ENCODE data around the gene LCE7A. TPM values are rescaled to one million over a fixed set of nuclear protein-coding genes. Genes with fewer than 3 reads are reported as not detected.

The LCE7A gene
- total RNA-seq, 1 experiment from 2014 or later = not detected

- Mint-ChIP-seq H3K9me3 (peaks cover 20% of the 10 kb centered on the region), H3K4me3 (no peak within 1 kb of the TSS), H3K27ac (no peak within 1 kb of the TSS), H3K27me3 (ENCODE audit: low read depth) (peaks cover 3% of the 10 kb centered on the region), H3K36me3 (peaks cover 4% of the 10 kb centered on the region; the same call in 1 of the 2 replicates), H3K4me1 (no peaks in the 10 kb centered on the region)
- ChIA-PET POLR2A (no interaction called here), CTCF (interaction anchor here (0.5 to 3.1 kb wide), 3 partner anchors 16 to 285 kb away, joined by 3 to 9 read pairs (median 5); no protein-coding TSS in a partner anchor)
- ATAC-seq = no peak
- TF ChIP-seq ZNF138 (CRISPR knock-in tag; conservative IDR thresholded peaks at IDR 0.05) = no peak
- no peak for TF ChIP-seq E2F1 (CRISPR knock-in tag; IDR thresholded peaks at IDR 0.05)
- no peak for TF ChIP-seq OVOL2 (CRISPR knock-in tag; IDR thresholded peaks at IDR 0.05; ENCODE audit: borderline replicate concordance)
- no peak for TF ChIP-seq HMGXB4 (CRISPR knock-in tag; IDR thresholded peaks at IDR 0.05)
- TF ChIP-seq TEAD1 (CRISPR knock-in tag; IDR thresholded peaks at IDR 0.05) = no peak
- TF ChIP-seq ETV6 (CRISPR knock-in tag; IDR thresholded peaks at IDR 0.05) = no peak
- no peak for TF ChIP-seq ELF4 (CRISPR knock-in tag; IDR thresholded peaks at IDR 0.05; ENCODE audit: low read depth)
- DNase-seq (ENCODE audit: low spot score) = no peak
Observed at GRCh38 chr1:152907686-152908601, 48.1 kb downstream of the LCE7A start, which contains the start of gene IVL. IVL (plus strand) TSS chr1:152908546; CDS start chr1:152909798, 1,252 bp downstream.

GRCh38 chr1:152909206-152909605 is 49.4 kb downstream of the LCE7A start:
- Mint-ChIP-seq H3K36me3 (peaks cover 4% of the 10 kb centered on the region; the same call in 1 of the 2 replicates), H3K4me3 (no peak overlapping the region), H3K9me3 (peaks cover 21% of the 10 kb centered on the region), H3K27ac (no peak overlapping the region), H3K4me1 (no peaks in the 10 kb centered on the region), H3K27me3 (ENCODE audit: low read depth) (peaks cover 6% of the 10 kb centered on the region)
- ChIA-PET POLR2A (no interaction called here), CTCF (interaction anchor here (1.3 to 1.8 kb wide), 3 partner anchors 10 to 284 kb away, joined by 4 to 6 read pairs (median 5); partner anchors contain the start of gene SMCP)
- ATAC-seq = no peak
- no peak for DNase-seq (ENCODE audit: low spot score)
- no peak for TF ChIP-seq GABPB1 (CRISPR knock-in tag; IDR thresholded peaks at IDR 0.05)
- TF ChIP-seq PRRX2 (CRISPR knock-in tag; IDR thresholded peaks at IDR 0.05) = no peak
- TF ChIP-seq KAT7 (CRISPR knock-in tag; IDR thresholded peaks at IDR 0.05; ENCODE audit: borderline replicate concordance) = no peak
- TF ChIP-seq, protein P1, sequence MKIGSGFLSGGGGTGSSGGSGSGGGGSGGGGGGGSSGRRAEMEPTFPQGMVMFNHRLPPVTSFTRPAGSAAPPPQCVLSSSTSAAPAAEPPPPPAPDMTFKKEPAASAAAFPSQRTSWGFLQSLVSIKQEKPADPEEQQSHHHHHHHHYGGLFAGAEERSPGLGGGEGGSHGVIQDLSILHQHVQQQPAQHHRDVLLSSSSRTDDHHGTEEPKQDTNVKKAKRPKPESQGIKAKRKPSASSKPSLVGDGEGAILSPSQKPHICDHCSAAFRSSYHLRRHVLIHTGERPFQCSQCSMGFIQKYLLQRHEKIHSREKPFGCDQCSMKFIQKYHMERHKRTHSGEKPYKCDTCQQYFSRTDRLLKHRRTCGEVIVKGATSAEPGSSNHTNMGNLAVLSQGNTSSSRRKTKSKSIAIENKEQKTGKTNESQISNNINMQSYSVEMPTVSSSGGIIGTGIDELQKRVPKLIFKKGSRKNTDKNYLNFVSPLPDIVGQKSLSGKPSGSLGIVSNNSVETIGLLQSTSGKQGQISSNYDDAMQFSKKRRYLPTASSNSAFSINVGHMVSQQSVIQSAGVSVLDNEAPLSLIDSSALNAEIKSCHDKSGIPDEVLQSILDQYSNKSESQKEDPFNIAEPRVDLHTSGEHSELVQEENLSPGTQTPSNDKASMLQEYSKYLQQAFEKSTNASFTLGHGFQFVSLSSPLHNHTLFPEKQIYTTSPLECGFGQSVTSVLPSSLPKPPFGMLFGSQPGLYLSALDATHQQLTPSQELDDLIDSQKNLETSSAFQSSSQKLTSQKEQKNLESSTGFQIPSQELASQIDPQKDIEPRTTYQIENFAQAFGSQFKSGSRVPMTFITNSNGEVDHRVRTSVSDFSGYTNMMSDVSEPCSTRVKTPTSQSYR (CRISPR knock-in tag; IDR thresholded peaks at IDR 0.05) = no peak
- TF ChIP-seq ZNF121 (CRISPR knock-in tag; IDR thresholded peaks at IDR 0.05) = no peak
- TF ChIP-seq, protein P2, sequence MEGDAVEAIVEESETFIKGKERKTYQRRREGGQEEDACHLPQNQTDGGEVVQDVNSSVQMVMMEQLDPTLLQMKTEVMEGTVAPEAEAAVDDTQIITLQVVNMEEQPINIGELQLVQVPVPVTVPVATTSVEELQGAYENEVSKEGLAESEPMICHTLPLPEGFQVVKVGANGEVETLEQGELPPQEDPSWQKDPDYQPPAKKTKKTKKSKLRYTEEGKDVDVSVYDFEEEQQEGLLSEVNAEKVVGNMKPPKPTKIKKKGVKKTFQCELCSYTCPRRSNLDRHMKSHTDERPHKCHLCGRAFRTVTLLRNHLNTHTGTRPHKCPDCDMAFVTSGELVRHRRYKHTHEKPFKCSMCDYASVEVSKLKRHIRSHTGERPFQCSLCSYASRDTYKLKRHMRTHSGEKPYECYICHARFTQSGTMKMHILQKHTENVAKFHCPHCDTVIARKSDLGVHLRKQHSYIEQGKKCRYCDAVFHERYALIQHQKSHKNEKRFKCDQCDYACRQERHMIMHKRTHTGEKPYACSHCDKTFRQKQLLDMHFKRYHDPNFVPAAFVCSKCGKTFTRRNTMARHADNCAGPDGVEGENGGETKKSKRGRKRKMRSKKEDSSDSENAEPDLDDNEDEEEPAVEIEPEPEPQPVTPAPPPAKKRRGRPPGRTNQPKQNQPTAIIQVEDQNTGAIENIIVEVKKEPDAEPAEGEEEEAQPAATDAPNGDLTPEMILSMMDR (IDR thresholded peaks at IDR 0.05) = no peak
- no peak for TF ChIP-seq CREB1 (CRISPR knock-in tag; IDR thresholded peaks at IDR 0.05)
- TF ChIP-seq ZNF416 (CRISPR knock-in tag; IDR thresholded peaks at IDR 0.05) = no peak
- no peak for TF ChIP-seq GTF2I (CRISPR knock-in tag; conservative IDR thresholded peaks at IDR 0.05)
- TF ChIP-seq CREM (CRISPR knock-in tag; IDR thresholded peaks at IDR 0.05) = no peak
- TF ChIP-seq NR2C2 (CRISPR knock-in tag; IDR thresholded peaks at IDR 0.05) = no peak
- TF ChIP-seq ZNF219 (CRISPR knock-in tag; IDR thresholded peaks at IDR 0.05; ENCODE audit: borderline replicate concordance) = no peak
- TF ChIP-seq, protein P3, sequence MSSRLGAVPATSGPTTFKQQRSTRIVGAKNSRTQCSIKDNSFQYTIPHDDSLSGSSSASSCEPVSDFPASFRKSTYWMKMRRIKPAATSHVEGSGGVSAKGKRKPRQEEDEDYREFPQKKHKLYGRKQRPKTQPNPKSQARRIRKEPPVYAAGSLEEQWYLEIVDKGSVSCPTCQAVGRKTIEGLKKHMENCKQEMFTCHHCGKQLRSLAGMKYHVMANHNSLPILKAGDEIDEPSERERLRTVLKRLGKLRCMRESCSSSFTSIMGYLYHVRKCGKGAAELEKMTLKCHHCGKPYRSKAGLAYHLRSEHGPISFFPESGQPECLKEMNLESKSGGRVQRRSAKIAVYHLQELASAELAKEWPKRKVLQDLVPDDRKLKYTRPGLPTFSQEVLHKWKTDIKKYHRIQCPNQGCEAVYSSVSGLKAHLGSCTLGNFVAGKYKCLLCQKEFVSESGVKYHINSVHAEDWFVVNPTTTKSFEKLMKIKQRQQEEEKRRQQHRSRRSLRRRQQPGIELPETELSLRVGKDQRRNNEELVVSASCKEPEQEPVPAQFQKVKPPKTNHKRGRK (CRISPR knock-in tag; IDR thresholded peaks at IDR 0.05; ENCODE audit: borderline replicate concordance) = no peak
- TF ChIP-seq, protein P4, sequence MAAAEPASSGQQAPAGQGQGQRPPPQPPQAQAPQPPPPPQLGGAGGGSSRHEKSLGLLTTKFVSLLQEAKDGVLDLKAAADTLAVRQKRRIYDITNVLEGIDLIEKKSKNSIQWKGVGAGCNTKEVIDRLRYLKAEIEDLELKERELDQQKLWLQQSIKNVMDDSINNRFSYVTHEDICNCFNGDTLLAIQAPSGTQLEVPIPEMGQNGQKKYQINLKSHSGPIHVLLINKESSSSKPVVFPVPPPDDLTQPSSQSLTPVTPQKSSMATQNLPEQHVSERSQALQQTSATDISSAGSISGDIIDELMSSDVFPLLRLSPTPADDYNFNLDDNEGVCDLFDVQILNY (CRISPR knock-in tag; IDR thresholded peaks at IDR 0.05) = no peak
- no peak for TF ChIP-seq NFYB (CRISPR knock-in tag; conservative IDR thresholded peaks at IDR 0.05; ENCODE audit: low read depth)

Data from WTC11 (cell line).